Measurements from ENCODE around the gene PRKN.

GRCh38 chr6:161889324-161889723, 838.2 kb downstream of the PRKN start:
- no peak for TF ChIP-seq EZH2phosphoT487 (IDR thresholded peaks at IDR 0.05; ENCODE audit: low read depth)
- TF ChIP-seq CTCF (IDR thresholded peaks at IDR 0.05; ENCODE audit: low read depth, low read length): no peak

Measured in OCI-LY3 (cell line).